HEK293 (cell line): ENCODE results near the gene BBC3.

ENCODE experiments used
- AEBP2 ChIP-seq: fragments of 450-650 bp; formaldehyde crosslinking; IDR thresholded peaks from 2 replicates; pipeline ENCODE4 v1.5.1; 2016; ENCODE audit warnings: missing biosample characterization, missing genetic modification characterization, borderline replicate concordance
- BCL11A ChIP-seq: fragments of 450-650 bp; formaldehyde crosslinking; IDR thresholded peaks from 2 replicates; pipeline ENCODE4 v1.5.1; 2016; ENCODE audit warnings: low read depth, missing biosample characterization, missing genetic modification characterization
- FEZF1 ChIP-seq: fragments of 450-650 bp; formaldehyde crosslinking; IDR thresholded peaks from 2 replicates; pipeline ENCODE4 v1.5.1; 2016; ENCODE audit warnings: missing biosample characterization, missing genetic modification characterization
- HOXA7 ChIP-seq: sonication (generic); formaldehyde crosslinking; IDR thresholded peaks from 2 replicates; pipeline ENCODE4 v1.8.1; 2022; ENCODE audit warnings: missing genetic modification reagents, borderline replicate concordance
- KLF7 ChIP-seq: fragments of 450-650 bp; formaldehyde crosslinking; IDR thresholded peaks from 2 replicates; pipeline ENCODE4 v1.5.1; 2016; ENCODE audit warnings: missing biosample characterization, missing genetic modification characterization, borderline replicate concordance
- PBX3 ChIP-seq: sonication (generic); formaldehyde crosslinking; IDR thresholded peaks from 2 replicates; pipeline ENCODE4 v1.8.1; 2022; ENCODE audit warnings: mild to moderate bottlenecking, moderate library complexity, missing genetic modification reagents
- RBAK ChIP-seq: fragments of 450-650 bp; formaldehyde crosslinking; IDR thresholded peaks from 2 replicates; pipeline ENCODE4 v1.5.1; 2016; ENCODE audit warnings: missing biosample characterization, missing genetic modification characterization
- REPIN1 ChIP-seq: fragments of 450-650 bp; formaldehyde crosslinking; IDR thresholded peaks from 2 replicates; pipeline ENCODE4 v1.5.1; 2017; ENCODE audit warnings: missing biosample characterization, missing genetic modification characterization, low read depth
- SALL2 ChIP-seq: fragments of 450-650 bp; formaldehyde crosslinking; IDR thresholded peaks from 2 replicates; pipeline ENCODE4 v1.5.0; 2017; ENCODE audit warnings: missing biosample characterization, mild to moderate bottlenecking, missing genetic modification characterization, borderline replicate concordance
- SETDB1 ChIP-seq: IDR thresholded peaks from one replicate; pipeline ENCODE4 v1.6.1; 2017; ENCODE audit warnings: mild to moderate bottlenecking, low read length, moderate library complexity, mixed read lengths; ENCODE audit not compliant: insufficient read length
- TRIM28 ChIP-seq: IDR thresholded peaks from 2 replicates; pipeline ENCODE4 v1.6.1; 2011; ENCODE audit warnings: low read length, control low read depth, borderline replicate concordance
- ZBTB17 ChIP-seq: fragments of 450-650 bp; formaldehyde crosslinking; IDR thresholded peaks from 2 replicates; pipeline ENCODE4 v1.5.1; 2016; ENCODE audit warnings: missing biosample characterization, missing genetic modification characterization
- ZBTB44 ChIP-seq: fragments of 450-650 bp; IDR thresholded peaks from 2 replicates; pipeline ENCODE4 v1.5.1; 2018; ENCODE audit warnings: missing biosample characterization, mild to moderate bottlenecking, missing genetic modification characterization
- ZBTB7A ChIP-seq: fragments of 450-650 bp; formaldehyde crosslinking; IDR thresholded peaks from 2 replicates; pipeline ENCODE4 v1.5.1; 2016; ENCODE audit warnings: low read depth, missing biosample characterization, missing genetic modification characterization
- ZBTB8A ChIP-seq: fragments of 450-650 bp; formaldehyde crosslinking; IDR thresholded peaks from 2 replicates; pipeline ENCODE4 v1.5.1; 2016; ENCODE audit warnings: missing biosample characterization, missing genetic modification characterization
- ZEB2 ChIP-seq: fragments of 450-650 bp; formaldehyde crosslinking; IDR thresholded peaks from 2 replicates; pipeline ENCODE4 v1.5.1; 2016; ENCODE audit warnings: missing biosample characterization, missing genetic modification characterization
- ZNF112 ChIP-seq: fragments of 450-650 bp; formaldehyde crosslinking; IDR thresholded peaks from 2 replicates; pipeline ENCODE4 v1.5.0; 2017; ENCODE audit warnings: missing biosample characterization, missing genetic modification characterization
- ZNF19 ChIP-seq: fragments of 450-650 bp; formaldehyde crosslinking; IDR thresholded peaks from 2 replicates; pipeline ENCODE4; 2016; ENCODE audit warnings: missing biosample characterization, missing genetic modification characterization, low read depth
- ZNF292 ChIP-seq: fragments of 450-650 bp; formaldehyde crosslinking; IDR thresholded peaks from 2 replicates; pipeline ENCODE4 v1.5.1; 2016; ENCODE audit warnings: low read depth, missing biosample characterization, missing genetic modification characterization, borderline replicate concordance
- ZNF302 ChIP-seq: fragments of 450-650 bp; formaldehyde crosslinking; IDR thresholded peaks from 2 replicates; pipeline ENCODE4 v1.5.1; 2016; ENCODE audit warnings: missing biosample characterization, missing genetic modification characterization, low read depth
- ZNF341 ChIP-seq: fragments of 450-650 bp; formaldehyde crosslinking; IDR thresholded peaks from 2 replicates; pipeline ENCODE4; 2016; ENCODE audit warnings: low read depth, missing biosample characterization, missing genetic modification characterization
- ZNF394 ChIP-seq: fragments of 450-650 bp; formaldehyde crosslinking; IDR thresholded peaks from 2 replicates; pipeline ENCODE4 v1.5.1; 2016; ENCODE audit warnings: missing biosample characterization, missing genetic modification characterization, mild to moderate bottlenecking, moderate library complexity, borderline replicate concordance
- ZNF404 ChIP-seq: fragments of 450-650 bp; formaldehyde crosslinking; IDR thresholded peaks from 2 replicates; pipeline ENCODE4 v1.5.1; 2017; ENCODE audit warnings: missing biosample characterization, missing genetic modification characterization
- ZNF416 ChIP-seq: fragments of 450-650 bp; formaldehyde crosslinking; IDR thresholded peaks from 2 replicates; pipeline ENCODE4 v1.5.1; 2016; ENCODE audit warnings: missing biosample characterization, missing genetic modification characterization
- ZNF433 ChIP-seq: fragments of 450-650 bp; formaldehyde crosslinking; IDR thresholded peaks from 2 replicates; pipeline ENCODE4 v1.5.1; 2016; ENCODE audit warnings: missing biosample characterization, missing genetic modification characterization, low read depth
- ZNF510 ChIP-seq: fragments of 450-650 bp; formaldehyde crosslinking; IDR thresholded peaks from 2 replicates; pipeline ENCODE4 v1.5.1; 2018; ENCODE audit warnings: mild to moderate bottlenecking, missing genetic modification characterization, missing biosample characterization; ENCODE audit not compliant: insufficient replicate concordance
- ZNF521 ChIP-seq: fragments of 450-650 bp; formaldehyde crosslinking; IDR thresholded peaks from 2 replicates; pipeline ENCODE4 v1.5.1; 2017; ENCODE audit warnings: missing biosample characterization, mild to moderate bottlenecking, missing genetic modification characterization
- ZNF548 ChIP-seq: fragments of 450-650 bp; formaldehyde crosslinking; IDR thresholded peaks from 2 replicates; pipeline ENCODE4 v1.5.1; 2016; ENCODE audit warnings: missing biosample characterization, missing genetic modification characterization
- ZNF560 ChIP-seq: fragments of 450-650 bp; formaldehyde crosslinking; IDR thresholded peaks from 2 replicates; pipeline ENCODE4 v1.5.1; 2017; ENCODE audit warnings: missing biosample characterization, missing genetic modification characterization, borderline replicate concordance
- ZNF585B ChIP-seq: fragments of 450-650 bp; formaldehyde crosslinking; IDR thresholded peaks from 2 replicates; pipeline ENCODE4 v1.5.1; 2016; ENCODE audit warnings: missing biosample characterization, missing genetic modification characterization
- ZNF629 ChIP-seq: fragments of 450-650 bp; formaldehyde crosslinking; IDR thresholded peaks from 2 replicates; pipeline ENCODE4 v1.5.1; 2017; ENCODE audit warnings: missing biosample characterization, missing genetic modification characterization
- ZNF660 ChIP-seq: fragments of 450-650 bp; IDR thresholded peaks from 2 replicates; pipeline ENCODE4 v1.5.1; 2018; ENCODE audit warnings: missing biosample characterization, mild to moderate bottlenecking, missing genetic modification characterization
- ZNF664 ChIP-seq: fragments of 450-650 bp; formaldehyde crosslinking; IDR thresholded peaks from 2 replicates; pipeline ENCODE4 v1.5.1; 2016; ENCODE audit warnings: missing biosample characterization, missing genetic modification characterization
- ZNF707 ChIP-seq: fragments of 450-650 bp; formaldehyde crosslinking; IDR thresholded peaks from 2 replicates; pipeline ENCODE4 v1.5.1; 2016; ENCODE audit warnings: missing biosample characterization, missing genetic modification characterization
- ZNF768 ChIP-seq: fragments of 450-650 bp; formaldehyde crosslinking; IDR thresholded peaks from 2 replicates; pipeline ENCODE4 v1.5.1; 2018; ENCODE audit warnings: missing biosample characterization, mild to moderate bottlenecking, missing genetic modification characterization
- ZNF785 ChIP-seq: fragments of 450-650 bp; formaldehyde crosslinking; IDR thresholded peaks from 2 replicates; pipeline ENCODE4 v1.5.1; 2016; ENCODE audit warnings: missing biosample characterization, missing genetic modification characterization
- ZSCAN16 ChIP-seq: fragments of 450-650 bp; formaldehyde crosslinking; IDR thresholded peaks from 2 replicates; pipeline ENCODE4 v1.5.1; 2016; ENCODE audit warnings: missing biosample characterization, missing genetic modification characterization
- ZXDB ChIP-seq: fragments of 450-650 bp; formaldehyde crosslinking; IDR thresholded peaks from 2 replicates; pipeline ENCODE4 v1.5.1; 2016; ENCODE audit warnings: missing biosample characterization, missing genetic modification characterization

BBC3 gene

GRCh38 chr19:47231215-47232054 lies 436 bp upstream of the BBC3 start (continued):
- TF ChIP-seq ZBTB44 (tag by site-specific recombination) (no peak), AEBP2 (tag by site-specific recombination) (no peak), ZNF510 (tag by site-specific recombination) (no peak), FEZF1 (peak; percentile 16; the same call in 1 of the 2 replicates), ZXDB (peak; percentile 96), PBX3 (CRISPR knock-in tag) (peak; percentile 75), ZNF416 (tag by site-specific recombination) (no peak), ZNF785 (peak; percentile 66; the same call in 1 of the 2 replicates), KLF7 (tag by site-specific recombination) (peak; percentile 79; the same call in 1 of the 2 replicates), ZBTB7A (tag by site-specific recombination) (peak; percentile 96), ZNF433 (no peak), ZNF112 (tag by site-specific recombination) (no peak), REPIN1 (tag by site-specific recombination) (peak; percentile 82; the same call in 1 of the 2 replicates), HOXA7 (CRISPR knock-in tag) (no peak), ZNF629 (tag by site-specific recombination) (peak; percentile 41; the same call in 1 of the 2 replicates), BCL11A (tag by site-specific recombination) (no peak), ZEB2 (tag by site-specific recombination) (peak; percentile 76; the same call in 1 of the 2 replicates), ZBTB8A (tag by site-specific recombination) (peak; percentile 77), RBAK (tag by site-specific recombination) (peak; percentile 59), SALL2 (tag by site-specific recombination) (no peak), ZNF521 (tag by site-specific recombination) (no peak), SETDB1 (no peak), ZNF292 (tag by site-specific recombination) (no peak), ZNF341 (tag by site-specific recombination) (no peak; the same call in 1 of the 2 replicates), ZNF548 (tag by site-specific recombination) (no peak), ZBTB17 (peak; percentile 83), ZNF19 (tag by site-specific recombination) (no peak; the same call in 1 of the 2 replicates), ZNF560 (tag by site-specific recombination) (no peak), ZNF768 (tag by site-specific recombination) (no peak), ZSCAN16 (tag by site-specific recombination) (no peak), ZNF660 (tag by site-specific recombination) (0 out of 2 replicates have a peak, but pooled peaks have one; percentile 35), ZNF664 (tag by site-specific recombination) (no peak), ZNF302 (no peak), ZNF404 (tag by site-specific recombination) (0 out of 2 replicates have a peak, but pooled peaks have one; percentile 5), TRIM28 (no peak; the same call in 1 of the 2 replicates), ZNF394 (tag by site-specific recombination) (no peak; the same call in 1 of the 2 replicates), ZNF585B (tag by site-specific recombination) (no peak), ZNF707 (tag by site-specific recombination) (no peak)
